A673 (cell line): Measurements from ENCODE around the gene TMEM95. TPM values are rescaled to one million over a fixed set of nuclear protein-coding genes. Genes with fewer than 3 reads are reported as not detected.

Source experiments
- total RNA-seq: library from RNA; stranded (reverse); gene quantifications from 2 replicates; pipeline ENCODE4 v1.2.3, GENCODE V29; 2021

The TMEM95 gene
- total RNA-seq, 1 experiment from 2014 or later = not detected

Other genes with a start within 250 kb of the TMEM95 start
- not detected in 2 replicates for gene ASGR2, start 240.3 kb upstream of the TMEM95 start, total RNA-seq
- gene ASGR1, start 175.8 kb upstream of the TMEM95 start, total RNA-seq = 6.1 and 8.0 TPM in 2 replicates
- 74.7 and 86.6 TPM in 2 replicates for gene DLG4, start 135.3 kb upstream of the TMEM95 start, total RNA-seq
- gene ACADVL, start 135.2 kb upstream of the TMEM95 start, total RNA-seq = 425 and 509 TPM in 2 replicates
- 133 and 139 TPM in 2 replicates for gene DVL2, start 120.6 kb upstream of the TMEM95 start, total RNA-seq
- gene PHF23, start 115.7 kb upstream of the TMEM95 start, total RNA-seq = 84.0 and 85.1 TPM in 2 replicates
- 296 and 314 TPM in 2 replicates for gene GABARAP, start 112.7 kb upstream of the TMEM95 start, total RNA-seq
- gene CTDNEP1, start 103.4 kb upstream of the TMEM95 start, total RNA-seq = 175 and 179 TPM in 2 replicates
- 123 and 128 TPM in 2 replicates for gene ELP5, start 102.9 kb upstream of the TMEM95 start, total RNA-seq
- gene CLDN7, start 92.7 kb upstream of the TMEM95 start, total RNA-seq = 0.55 TPM in 1 of 2 replicates, not detected in the other
- 0.67 and 1.6 TPM in 2 replicates for gene SLC2A4, start 73.4 kb upstream of the TMEM95 start, total RNA-seq
- 0.77 and 1.6 TPM in 2 replicates for gene YBX2, start 60.5 kb upstream of the TMEM95 start, total RNA-seq
- 1,112 and 1,128 TPM in 2 replicates for gene EIF5A, start 47.5 kb upstream of the TMEM95 start, total RNA-seq
- 116 and 133 TPM in 2 replicates for gene GPS2, start 39.8 kb upstream of the TMEM95 start, total RNA-seq
- 81.7 and 99.5 TPM in 2 replicates for gene NEURL4, start 25.8 kb upstream of the TMEM95 start, total RNA-seq
- gene ACAP1, start 18.6 kb upstream of the TMEM95 start, total RNA-seq = 1.1 TPM in 2 replicates
- 3.8 TPM in 2 replicates for gene KCTD11, start 3.0 kb upstream of the TMEM95 start, total RNA-seq
- 0.90 and 1.1 TPM in 2 replicates for gene TNK1, start 25.9 kb downstream of the TMEM95 start, total RNA-seq
- gene PLSCR3, start 39.4 kb downstream of the TMEM95 start, total RNA-seq = 15.2 and 29.3 TPM in 2 replicates
- 57.6 and 91.6 TPM in 2 replicates for gene TMEM256, start 48.9 kb downstream of the TMEM95 start, total RNA-seq
- gene NLGN2, start 52.7 kb downstream of the TMEM95 start, total RNA-seq = 36.9 and 60.5 TPM in 2 replicates
- gene SPEM1, start 65.2 kb downstream of the TMEM95 start, total RNA-seq = 0.43 and 0.55 TPM in 2 replicates
- gene SPEM2, start 70.5 kb downstream of the TMEM95 start, total RNA-seq = 0.24 TPM in 1 of 2 replicates, not detected in the other
- gene SPEM3, start 73.7 kb downstream of the TMEM95 start, total RNA-seq = not detected in 2 replicates
- 3.2 and 4.7 TPM in 2 replicates for gene TMEM102, start 80.3 kb downstream of the TMEM95 start, total RNA-seq
- 18.2 and 24.6 TPM in 2 replicates for gene FGF11, start 84.4 kb downstream of the TMEM95 start, total RNA-seq
- gene CHRNB1, start 89.9 kb downstream of the TMEM95 start, total RNA-seq = 5.2 and 8.6 TPM in 2 replicates
- gene ZBTB4, start 124.5 kb downstream of the TMEM95 start, total RNA-seq = 17.7 and 21.0 TPM in 2 replicates
- gene SLC35G6, start 126.3 kb downstream of the TMEM95 start, total RNA-seq = not detected in 2 replicates
- gene POLR2A, start 129.2 kb downstream of the TMEM95 start, total RNA-seq = 330 and 341 TPM in 2 replicates
- gene TNFSF12, start 193.9 kb downstream of the TMEM95 start, total RNA-seq = 0.55 and 0.75 TPM in 2 replicates
- 0.69 and 0.74 TPM in 2 replicates for gene TNFSF13, start 203.6 kb downstream of the TMEM95 start, total RNA-seq
- gene SENP3, start 206.8 kb downstream of the TMEM95 start, total RNA-seq = 113 and 122 TPM in 2 replicates
- gene CD68, start 224.5 kb downstream of the TMEM95 start, total RNA-seq = 1.6 and 1.8 TPM in 2 replicates
- 133 and 149 TPM in 2 replicates for gene MPDU1, start 228.7 kb downstream of the TMEM95 start, total RNA-seq
- gene SOX15, start 234.9 kb downstream of the TMEM95 start, total RNA-seq = 0.87 and 1.3 TPM in 2 replicates